Nephron (organoid): ENCODE data around the gene TBC1D26.
"Not testable (repeated sequence)": the region's sequence is repeated elsewhere in the genome, so short reads cannot be mapped to it uniquely, and the experiment has no call there.

Experiments
- H3K27ac Mint-ChIP-seq, 3 experiments: 2 replicates each; pipeline ENCODE4 v1.8.0; 2020; ENCODE audit warnings: mixed read lengths in 3 of 3, mild to moderate bottlenecking in 2 of 3, moderate library complexity in 1 of 3
- H3K27me3 Mint-ChIP-seq: 2 replicates; pipeline ENCODE4 v1.8.0; 2021; ENCODE audit warnings: low read depth, mild to moderate bottlenecking, moderate library complexity, mixed read lengths
- H3K36me3 Mint-ChIP-seq: 2 replicates; pipeline ENCODE4 v1.8.0; 2020; ENCODE audit warnings: low read depth, mixed read lengths
- H3K4me1 Mint-ChIP-seq: 2 replicates; pipeline ENCODE4 v1.8.0; 2020; ENCODE audit warnings: mixed read lengths
- H3K4me3 Mint-ChIP-seq, 3 experiments: 2 replicates each; pipeline ENCODE4 v1.8.0; 2020; ENCODE audit warnings: mild to moderate bottlenecking in 3 of 3, mixed read lengths in 3 of 3, moderate library complexity in 2 of 3
- H3K9me3 Mint-ChIP-seq: 2 replicates; pipeline ENCODE4 v1.8.0; 2020; ENCODE audit warnings: mixed read lengths
- TF ChIP-seq, protein P1 (sequence below), 3 experiments: fragments of 200-600 bp; sonication (generic); IDR thresholded peaks; one replicate each; pipeline ENCODE4 v1.5.0; 2021; ENCODE audit warnings: antibody characterized with exemption in 3 of 3; ENCODE audit not compliant: unreplicated experiment in 3 of 3

The TBC1D26 gene

DNA sequence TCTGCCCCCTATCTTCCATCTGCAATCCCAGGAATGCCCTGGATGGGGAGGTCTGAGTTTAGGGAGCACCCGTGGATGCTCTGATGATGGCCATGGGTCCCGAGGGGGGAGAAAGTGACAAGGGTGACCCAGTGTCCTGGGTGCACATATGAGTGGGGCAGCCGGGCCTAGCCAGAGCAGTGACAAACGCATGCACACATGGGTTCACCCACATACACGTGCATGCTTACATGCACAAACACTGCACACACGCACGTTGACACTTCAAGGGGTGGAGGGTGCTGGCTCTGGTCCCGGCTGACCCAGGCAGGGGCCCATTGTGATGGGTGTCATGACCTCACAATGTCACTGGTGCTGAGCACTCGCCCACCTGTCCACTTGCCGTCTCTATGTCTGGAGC is at the start of gene TBC1D26:
TSS of gene TBC1D26 (plus strand) at position 384 of the 400 bp plus-strand sequence. CDS start 3,066 bp downstream, outside the sequence.
- not testable (repeated sequence) for H3K9me3 Mint-ChIP-seq, H3K27ac Mint-ChIP-seq, H3K27me3 Mint-ChIP-seq, H3K4me3 Mint-ChIP-seq, H3K36me3 Mint-ChIP-seq, H3K4me1 Mint-ChIP-seq

- not testable (repeated sequence) for H3K27ac Mint-ChIP-seq, H3K27me3 Mint-ChIP-seq, H3K9me3 Mint-ChIP-seq
- peaks cover 20% of the 10 kb centered on the region for H3K4me1 Mint-ChIP-seq
- peaks cover 13% of the 10 kb centered on the region for H3K36me3 Mint-ChIP-seq
- H3K4me3 Mint-ChIP-seq, result peak overlapping the region; percentile 91 to 95 (median 93)
These were observed 48.9 kb upstream of the TBC1D26 start for GRCh38 chr17:15683135-15683534.

GRCh38 chr17:15683824-15684478 is 48.1 kb upstream of the TBC1D26 start, which contains the start of gene TRIM16:
Gene TRIM16, minus strand, starts transcription at chr17:15684311. Its CDS starts 32,702 bp downstream, at chr17:15651609.
- TF ChIP-seq, protein P1, sequence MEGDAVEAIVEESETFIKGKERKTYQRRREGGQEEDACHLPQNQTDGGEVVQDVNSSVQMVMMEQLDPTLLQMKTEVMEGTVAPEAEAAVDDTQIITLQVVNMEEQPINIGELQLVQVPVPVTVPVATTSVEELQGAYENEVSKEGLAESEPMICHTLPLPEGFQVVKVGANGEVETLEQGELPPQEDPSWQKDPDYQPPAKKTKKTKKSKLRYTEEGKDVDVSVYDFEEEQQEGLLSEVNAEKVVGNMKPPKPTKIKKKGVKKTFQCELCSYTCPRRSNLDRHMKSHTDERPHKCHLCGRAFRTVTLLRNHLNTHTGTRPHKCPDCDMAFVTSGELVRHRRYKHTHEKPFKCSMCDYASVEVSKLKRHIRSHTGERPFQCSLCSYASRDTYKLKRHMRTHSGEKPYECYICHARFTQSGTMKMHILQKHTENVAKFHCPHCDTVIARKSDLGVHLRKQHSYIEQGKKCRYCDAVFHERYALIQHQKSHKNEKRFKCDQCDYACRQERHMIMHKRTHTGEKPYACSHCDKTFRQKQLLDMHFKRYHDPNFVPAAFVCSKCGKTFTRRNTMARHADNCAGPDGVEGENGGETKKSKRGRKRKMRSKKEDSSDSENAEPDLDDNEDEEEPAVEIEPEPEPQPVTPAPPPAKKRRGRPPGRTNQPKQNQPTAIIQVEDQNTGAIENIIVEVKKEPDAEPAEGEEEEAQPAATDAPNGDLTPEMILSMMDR (IDR thresholded peaks at IDR 0.05; ENCODE audit: unreplicated experiment in 3 of 3), result peak; percentile 36 to 51 (median 41)
- Mint-ChIP-seq H3K4me1 (peaks cover 20% of the 10 kb centered on the region), H3K4me3 (peak within 1 kb of the TSS; percentile 91 to 95 (median 93)), H3K27ac (peak within 1 kb of the TSS; percentile 70 to 88 (median 83))
- H3K36me3 Mint-ChIP-seq, H3K27me3 Mint-ChIP-seq, H3K9me3 Mint-ChIP-seq: not testable (repeated sequence)

DNA sequence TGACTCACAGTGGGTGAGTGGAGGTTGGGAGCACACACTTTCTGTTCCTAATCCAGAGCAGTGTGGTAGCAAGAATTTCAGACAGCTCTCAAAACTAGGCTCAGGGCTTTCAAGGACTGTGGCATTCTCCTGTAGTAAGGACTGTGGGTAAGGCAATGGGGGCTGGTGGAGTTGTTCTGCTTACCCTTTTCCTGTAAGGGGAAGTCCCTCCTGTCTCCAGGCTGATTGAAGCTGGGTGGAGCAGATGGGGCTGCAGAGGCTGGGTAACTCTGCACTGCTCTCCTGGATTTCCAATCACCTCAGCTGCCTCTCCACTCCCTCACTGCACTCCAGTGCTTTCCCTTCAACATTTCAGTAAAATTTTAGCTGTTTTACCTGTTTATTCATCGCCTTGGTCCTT is 44.6 kb upstream of the TBC1D26 start:
- H3K27ac Mint-ChIP-seq, H3K27me3 Mint-ChIP-seq, H3K36me3 Mint-ChIP-seq, H3K9me3 Mint-ChIP-seq: not testable (repeated sequence)
- Mint-ChIP-seq H3K4me3 (peak overlapping the region; percentile 50 to 73 (median 55)), H3K4me1 (peaks cover 16% of the 10 kb centered on the region)

- H3K9me3 Mint-ChIP-seq, H3K27me3 Mint-ChIP-seq, H3K4me1 Mint-ChIP-seq: not testable (repeated sequence)
- Mint-ChIP-seq H3K27ac (peak overlapping the region; percentile 91 to 93 (median 93)), H3K4me3 (peak overlapping the region; percentile 86 to 93 (median 89)), H3K36me3 (peaks cover 35% of the 10 kb centered on the region)
These were observed 33.1 kb upstream of the TBC1D26 start for GRCh38 chr17:15698967-15699366.

GRCh38 chr17:15699413-15699924 is 32.6 kb upstream of the TBC1D26 start, which contains the start of gene ZNF286A:
Gene ZNF286A, plus strand, starts transcription at chr17:15699752. Its CDS starts 578 bp downstream, at chr17:15700330.
- not testable (repeated sequence) for H3K9me3 Mint-ChIP-seq, H3K4me1 Mint-ChIP-seq, H3K27me3 Mint-ChIP-seq
- peak within 1 kb of the TSS; percentile 91 to 93 (median 93) for H3K27ac Mint-ChIP-seq
- H3K4me3 Mint-ChIP-seq, result peak within 1 kb of the TSS; percentile 86 to 93 (median 89)
- H3K36me3 Mint-ChIP-seq, result peaks cover 38% of the 10 kb centered on the region

DNA sequence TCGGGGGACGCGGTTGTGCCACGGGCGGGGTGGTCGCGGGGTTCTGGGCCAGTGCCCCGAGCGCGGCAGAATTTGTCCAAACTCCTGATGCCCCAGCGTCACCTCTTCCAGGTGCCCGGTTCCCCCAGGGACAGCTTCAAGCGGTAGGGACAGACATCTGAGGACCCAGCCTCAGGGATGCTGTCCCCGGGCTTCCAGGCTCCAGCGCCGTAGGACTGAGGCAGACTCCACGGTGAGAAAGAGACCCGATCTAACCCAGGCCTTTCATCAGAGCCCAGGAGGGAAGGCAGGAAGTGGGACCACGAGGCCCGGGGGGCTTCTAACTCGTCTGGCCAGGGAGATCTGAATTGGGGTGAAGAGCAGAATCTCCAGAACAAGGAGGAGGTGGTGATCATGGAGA is 32.1 kb upstream of the TBC1D26 start:
- Mint-ChIP-seq H3K4me3 (peak overlapping the region; percentile 86 to 93 (median 89)), H3K36me3 (peaks cover 42% of the 10 kb centered on the region), H3K27ac (peak overlapping the region; percentile 91 to 93 (median 93))
- H3K4me1 Mint-ChIP-seq, H3K27me3 Mint-ChIP-seq, H3K9me3 Mint-ChIP-seq: not testable (repeated sequence)

GRCh38 chr17:15704239-15704638 is 27.8 kb upstream of the TBC1D26 start:
- H3K27ac Mint-ChIP-seq, H3K27me3 Mint-ChIP-seq, H3K4me3 Mint-ChIP-seq, H3K4me1 Mint-ChIP-seq: not testable (repeated sequence)
- Mint-ChIP-seq H3K36me3 (peaks cover 84% of the 10 kb centered on the region), H3K9me3 (peaks cover 41% of the 10 kb centered on the region)

DNA sequence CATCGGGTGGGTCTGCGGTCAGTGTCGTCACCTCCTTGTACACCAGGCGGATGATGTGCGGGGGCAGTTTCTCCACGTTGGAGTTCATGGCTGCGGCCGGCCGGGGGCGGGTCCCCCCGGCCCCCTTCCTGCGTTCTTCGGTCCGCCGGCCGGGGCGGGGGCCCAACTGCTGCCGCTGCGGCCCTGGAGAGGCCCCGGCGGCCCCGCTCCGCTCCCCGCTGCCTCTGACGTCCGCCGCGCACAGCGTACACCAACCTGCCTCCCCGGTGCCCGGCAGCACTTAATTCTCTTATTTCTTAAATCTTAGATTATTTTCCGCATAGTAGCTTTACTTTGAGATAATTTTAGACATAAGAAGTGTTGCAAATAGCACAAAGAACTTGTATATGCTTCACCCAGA is 27.3 kb upstream of the TBC1D26 start:
- H3K4me3 Mint-ChIP-seq, H3K27me3 Mint-ChIP-seq, H3K4me1 Mint-ChIP-seq, H3K27ac Mint-ChIP-seq: not testable (repeated sequence)
- Mint-ChIP-seq H3K36me3 (peaks cover 86% of the 10 kb centered on the region), H3K9me3 (peaks cover 41% of the 10 kb centered on the region)

DNA sequence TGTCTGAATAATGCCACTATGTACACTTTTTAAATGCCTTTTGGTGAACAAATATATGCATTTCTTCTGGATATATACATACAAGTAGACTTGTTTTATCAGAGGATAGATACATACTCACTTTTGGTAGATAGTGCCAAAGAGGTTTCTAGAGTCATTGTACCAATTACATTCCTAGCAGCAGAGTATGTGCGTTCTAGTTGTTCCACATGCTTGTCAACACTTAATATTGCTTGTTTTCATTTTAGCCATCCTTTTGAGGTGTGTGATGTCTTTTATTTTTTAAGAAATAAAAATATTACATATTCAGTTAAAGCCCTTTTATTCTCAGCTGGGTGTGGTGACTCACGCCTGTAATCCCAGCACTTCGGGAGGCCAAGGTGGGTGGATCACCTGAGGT is 23.2 kb upstream of the TBC1D26 start:
- H3K27me3 Mint-ChIP-seq, H3K27ac Mint-ChIP-seq, H3K4me1 Mint-ChIP-seq, H3K4me3 Mint-ChIP-seq: not testable (repeated sequence)
- Mint-ChIP-seq H3K36me3 (peaks cover 95% of the 10 kb centered on the region), H3K9me3 (peaks cover 51% of the 10 kb centered on the region)

DNA sequence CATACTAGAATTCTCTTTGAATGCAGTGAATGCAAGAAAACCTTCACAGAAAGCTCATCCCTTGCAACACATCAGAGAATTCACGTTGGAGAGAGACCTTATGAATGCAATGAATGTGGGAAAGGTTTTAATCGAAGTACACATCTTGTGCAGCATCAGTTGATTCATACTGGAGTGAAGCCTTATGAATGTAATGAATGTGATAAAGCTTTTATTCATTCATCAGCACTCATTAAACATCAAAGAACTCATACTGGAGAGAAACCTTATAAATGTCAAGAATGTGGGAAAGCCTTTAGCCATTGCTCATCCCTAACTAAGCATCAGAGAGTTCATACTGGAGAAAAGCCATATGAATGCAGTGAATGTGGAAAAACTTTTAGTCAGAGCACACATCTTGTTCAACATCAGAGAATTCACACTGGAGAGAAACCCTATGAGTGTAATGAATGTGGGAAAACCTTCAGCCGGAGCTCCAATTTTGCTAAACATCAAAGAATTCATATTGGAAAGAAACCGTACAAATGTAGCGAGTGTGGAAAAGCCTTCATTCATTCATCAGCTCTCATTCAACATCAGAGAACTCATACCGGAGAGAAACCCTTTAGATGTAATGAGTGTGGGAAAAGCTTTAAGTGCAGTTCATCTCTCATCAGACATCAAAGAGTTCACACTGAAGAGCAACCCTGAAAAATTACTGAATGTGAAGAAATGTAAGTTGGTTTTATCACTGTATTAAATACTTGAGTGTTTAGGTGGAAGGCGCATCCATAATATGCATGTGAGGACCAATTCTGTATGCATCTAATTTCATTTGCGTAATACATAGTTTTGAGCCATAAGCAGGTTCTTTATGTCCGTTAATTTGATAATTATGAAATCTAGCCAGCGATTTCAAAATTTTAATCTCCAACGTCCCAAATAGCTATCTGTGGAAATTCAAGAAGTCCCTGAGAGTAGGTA is 15.2 kb upstream of the TBC1D26 start:
- Mint-ChIP-seq H3K36me3 (peaks cover 92% of the 10 kb centered on the region), H3K9me3 (peaks cover 51% of the 10 kb centered on the region)
- H3K27ac Mint-ChIP-seq, H3K4me3 Mint-ChIP-seq, H3K4me1 Mint-ChIP-seq, H3K27me3 Mint-ChIP-seq: not testable (repeated sequence)

GRCh38 chr17:15730535-15730934 is 1.5 kb upstream of the TBC1D26 start:
- H3K4me1 Mint-ChIP-seq, result not testable (repeated sequence)

DNA sequence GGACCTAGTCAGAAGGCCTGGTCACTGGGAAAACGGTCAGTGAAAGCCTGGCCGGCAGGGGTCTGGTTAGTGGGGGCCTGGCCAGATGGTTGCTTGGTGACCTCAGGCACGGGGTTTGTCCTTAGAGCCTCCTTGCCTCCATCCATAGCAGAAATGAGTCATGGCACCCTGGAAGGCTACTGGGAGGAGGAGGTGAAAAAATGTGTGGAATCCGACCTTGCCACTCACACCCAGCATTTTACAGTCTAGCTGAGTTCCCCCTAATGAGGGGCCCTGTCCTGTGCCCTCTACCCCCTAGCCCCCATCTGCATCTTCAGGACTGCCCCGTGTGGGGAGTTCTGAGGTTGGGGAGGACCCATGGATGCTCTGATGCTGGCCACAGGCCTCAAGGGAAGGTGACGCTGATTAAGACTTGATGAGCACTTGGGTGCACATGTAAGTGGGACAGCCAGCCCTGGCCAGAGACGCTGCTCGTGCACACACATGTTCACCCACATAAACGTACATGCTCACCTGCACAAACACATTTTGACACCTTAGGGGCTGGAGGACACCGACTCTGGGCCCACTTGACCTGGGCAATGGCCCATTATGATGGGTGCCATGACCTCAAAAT is 1.2 kb downstream of the TBC1D26 start:
- not testable (repeated sequence) for H3K9me3 Mint-ChIP-seq, H3K36me3 Mint-ChIP-seq, H3K4me3 Mint-ChIP-seq, H3K27ac Mint-ChIP-seq, H3K27me3 Mint-ChIP-seq, H3K4me1 Mint-ChIP-seq

More at GRCh38 chr17:15730535-15730934, 1.5 kb upstream of the TBC1D26 start:
- H3K4me3 Mint-ChIP-seq, H3K27me3 Mint-ChIP-seq, H3K9me3 Mint-ChIP-seq, H3K27ac Mint-ChIP-seq, H3K36me3 Mint-ChIP-seq: not testable (repeated sequence)
